ENCODE measurements around the gene AGPAT4. TPM values are rescaled to one million over a fixed set of nuclear protein-coding genes. Genes with fewer than 3 reads are reported as not detected.

The AGPAT4 gene
- total and polyA plus RNA-seq, 8 donors: 12.4 to 19.4 (median 15.7) TPM

GRCh38 chr6:161261325-161261724 lies 12.5 kb downstream of the AGPAT4 start:
- Histone ChIP-seq H3K27ac (no peak overlapping the region), H3K27me3 (no peaks in the 10 kb centered on the region), H3K4me3 (no peak overlapping the region), H3K9me3 (no peaks in the 10 kb centered on the region), H3K4me1 (no peaks in the 10 kb centered on the region), H3K36me3 (peaks cover 0 to 17% of the 10 kb centered on the region in 2 donors)
- intact Hi-C loops (cut with DNase I): no loop called here
- ATAC-seq (no peak), DNase-seq (no peak)
- no peak for TF ChIP-seq CTCF (IDR thresholded peaks at IDR 0.05)

GRCh38 chr6:161259302-161259701 lies 14.6 kb downstream of the AGPAT4 start:
- no peaks in the 10 kb centered on the region for H3K27me3 ChIP-seq
- no peak for ATAC-seq

GRCh38 chr6:161257793-161258457 lies 15.9 kb downstream of the AGPAT4 start:
- no peaks in the 10 kb centered on the region for H3K27me3 ChIP-seq
- H3K36me3 ChIP-seq: peaks cover 0 to 11% of the 10 kb centered on the region in 2 donors
- no peak overlapping the region for H3K4me3 ChIP-seq
- H3K27ac ChIP-seq: no peak overlapping the region
- no peaks in the 10 kb centered on the region for H3K9me3 ChIP-seq
- intact Hi-C loops (cut with DNase I): no loop called here
- ATAC-seq: peak; percentile 35
- no peak for TF ChIP-seq CTCF (IDR thresholded peaks at IDR 0.05)
- no peaks in the 10 kb centered on the region for H3K4me1 ChIP-seq
- DNase-seq: no peak

More at GRCh38 chr6:161259302-161259701, 14.6 kb downstream of the AGPAT4 start:
- Histone ChIP-seq H3K27ac (no peak overlapping the region), H3K36me3 (peaks cover 0 to 13% of the 10 kb centered on the region in 2 donors), H3K4me1 (no peaks in the 10 kb centered on the region), H3K4me3 (no peak overlapping the region), H3K9me3 (no peaks in the 10 kb centered on the region)
- no peak for TF ChIP-seq CTCF (IDR thresholded peaks at IDR 0.05)
- DNase-seq: no peak
- intact Hi-C loops (cut with DNase I): no loop called here

GRCh38 chr6:161256407-161256806 lies 17.5 kb downstream of the AGPAT4 start:
- intact Hi-C loops (cut with DNase I): no loop called here
- no peak for TF ChIP-seq CTCF (IDR thresholded peaks at IDR 0.05)
- Histone ChIP-seq H3K36me3 (peaks cover 0 to 16% of the 10 kb centered on the region in 2 donors), H3K4me3 (no peak overlapping the region), H3K9me3 (no peaks in the 10 kb centered on the region), H3K4me1 (no peaks in the 10 kb centered on the region), H3K27me3 (no peaks in the 10 kb centered on the region), H3K27ac (no peak overlapping the region)
- DNase-seq (no peak), ATAC-seq (no peak)

- TF ChIP-seq CTCF (IDR thresholded peaks at IDR 0.05): no peak
- no peaks in the 10 kb centered on the region for H3K27me3 ChIP-seq
- no peak overlapping the region for H3K4me3 ChIP-seq
- intact Hi-C loops (cut with DNase I): no loop called here
- no peaks in the 10 kb centered on the region for H3K4me1 ChIP-seq
- H3K9me3 ChIP-seq: no peaks in the 10 kb centered on the region
- H3K36me3 ChIP-seq: peaks cover 0 to 16% of the 10 kb centered on the region in 2 donors
- ATAC-seq: no peak
- DNase-seq: no peak
- no peak overlapping the region for H3K27ac ChIP-seq
These were observed 18.3 kb downstream of the AGPAT4 start for GRCh38 chr6:161255518-161255917.

Data from left lung (tissue), 10 donors.